GM12872 (cell line): ENCODE results near the gene KLHL6.

Experiments used
- CTCF ChIP-seq: IDR thresholded peaks from 3 replicates; pipeline ENCODE4 v1.5.1; 2011; ENCODE audit warnings: low read depth, mild to moderate bottlenecking, low read length, moderate library complexity; ENCODE audit not compliant: insufficient read depth

The KLHL6 gene

GRCh38 chr3:183563536-183563874 is 8.0 kb upstream of the KLHL6 start:
- TF ChIP-seq CTCF = no peak

GRCh38 chr3:183560607-183561006 is 5.1 kb upstream of the KLHL6 start:
- peak; percentile 26; the same call in 1 of the 3 replicates for TF ChIP-seq CTCF

GRCh38 chr3:183558495-183558894 is 3.0 kb upstream of the KLHL6 start:
- TF ChIP-seq CTCF = no peak

- TF ChIP-seq CTCF = no peak
Observed at GRCh38 chr3:183556722-183557121, 1.2 kb upstream of the KLHL6 start.

- no peak for TF ChIP-seq CTCF
Observed at GRCh38 chr3:183554377-183554776, 1.1 kb downstream of the KLHL6 start.

GRCh38 chr3:183553334-183554026 is 2.0 kb downstream of the KLHL6 start:
- no peak for TF ChIP-seq CTCF

GRCh38 chr3:183551930-183552329 is 3.6 kb downstream of the KLHL6 start:
- no peak for TF ChIP-seq CTCF
